Mesendoderm (in vitro differentiated cells): ENCODE results near the gene KDM3B.

Experiments used
- DNase-seq: peaks from one replicate; pipeline ENCODE4 v3.0.0; 2013
- H2AK5ac ChIP-seq: 2 replicates; pipeline ENCODE4 v1.6.1; 2013; ENCODE audit warnings: low read length, inconsistent platforms
- H2BK120ac ChIP-seq: 2 replicates; pipeline ENCODE4 v1.6.1; 2013; ENCODE audit warnings: low read depth, mild to moderate bottlenecking, low read length, moderate library complexity, mixed read lengths
- H2BK15ac ChIP-seq: replicated peaks from 2 replicates; pipeline ENCODE4 v1.6.1; 2013; ENCODE audit warnings: low read depth, mild to moderate bottlenecking, moderate library complexity
- H2BK5ac ChIP-seq: 2 replicates; pipeline ENCODE4 v1.6.1; 2013; ENCODE audit warnings: low read length, inconsistent platforms
- H3K18ac ChIP-seq: 2 replicates; pipeline ENCODE4 v1.6.1; 2013; ENCODE audit warnings: mild to moderate bottlenecking, low read length, mixed read lengths
- H3K23ac ChIP-seq: one replicate; pipeline ENCODE4 v1.6.1; 2013; ENCODE audit warnings: low read length
- H3K27ac ChIP-seq: 2 replicates; pipeline ENCODE4 v1.5.1; 2013; ENCODE audit warnings: low read depth, mild to moderate bottlenecking, inconsistent platforms, low read length, moderate library complexity
- H3K27me3 ChIP-seq: 2 replicates; pipeline ENCODE4 v1.6.1; 2013; ENCODE audit warnings: low read length, control low read depth, mild to moderate bottlenecking, inconsistent platforms; ENCODE audit not compliant: insufficient read depth, poor library complexity
- H3K36me3 ChIP-seq: 2 replicates; pipeline ENCODE4 v1.6.1; 2013; ENCODE audit warnings: low read length, inconsistent platforms; ENCODE audit not compliant: control insufficient read depth, insufficient read depth
- H3K4ac ChIP-seq: one replicate; pipeline ENCODE4 v1.6.1; 2013; ENCODE audit warnings: low read depth, mild to moderate bottlenecking, low read length, moderate library complexity
- H3K4me1 ChIP-seq: 2 replicates; pipeline ENCODE4 v1.6.1; 2013; ENCODE audit warnings: low read depth, low read length, inconsistent platforms; ENCODE audit not compliant: control insufficient read depth
- H3K4me2 ChIP-seq: 2 replicates; pipeline ENCODE4 v1.6.1; 2013; ENCODE audit warnings: low read length
- H3K4me3 ChIP-seq: 2 replicates; pipeline ENCODE4 v1.5.1; 2013; ENCODE audit warnings: mild to moderate bottlenecking, low read length
- H3K56ac ChIP-seq: one replicate; pipeline ENCODE4 v1.6.1; 2013; ENCODE audit warnings: low read length
- H3K79me1 ChIP-seq: 2 replicates; pipeline ENCODE4 v1.6.1; 2013; ENCODE audit warnings: low read length, inconsistent platforms
- H3K79me2 ChIP-seq: 2 replicates; pipeline ENCODE4 v1.6.1; 2013; ENCODE audit warnings: mild to moderate bottlenecking, low read length; ENCODE audit not compliant: control insufficient read depth, insufficient read depth
- H3K9ac ChIP-seq: 2 replicates; pipeline ENCODE4 v1.6.1; 2013; ENCODE audit warnings: low read length, inconsistent platforms
- H4K5ac ChIP-seq: one replicate; pipeline ENCODE4 v1.6.1; 2013; ENCODE audit warnings: low read length
- H4K8ac ChIP-seq: one replicate; pipeline ENCODE4 v1.6.1; 2013; ENCODE audit warnings: low read depth, mild to moderate bottlenecking, control low read depth, low read length, moderate library complexity
- WGBS: extraction: QIAGEN DNeasy Blood & Tissue Kit; methylation state at CpG from one replicate; pipeline ENCODE4 v1.1.7; 2013; ENCODE audit warnings: low lambda C conversion rate, missing lambda C conversion rate; ENCODE audit not compliant: insufficient coverage; ENCODE audit errors: extremely low coverage; 5-methylcytosine and 5-hydroxymethylcytosine counted together

KDM3B gene

DNA sequence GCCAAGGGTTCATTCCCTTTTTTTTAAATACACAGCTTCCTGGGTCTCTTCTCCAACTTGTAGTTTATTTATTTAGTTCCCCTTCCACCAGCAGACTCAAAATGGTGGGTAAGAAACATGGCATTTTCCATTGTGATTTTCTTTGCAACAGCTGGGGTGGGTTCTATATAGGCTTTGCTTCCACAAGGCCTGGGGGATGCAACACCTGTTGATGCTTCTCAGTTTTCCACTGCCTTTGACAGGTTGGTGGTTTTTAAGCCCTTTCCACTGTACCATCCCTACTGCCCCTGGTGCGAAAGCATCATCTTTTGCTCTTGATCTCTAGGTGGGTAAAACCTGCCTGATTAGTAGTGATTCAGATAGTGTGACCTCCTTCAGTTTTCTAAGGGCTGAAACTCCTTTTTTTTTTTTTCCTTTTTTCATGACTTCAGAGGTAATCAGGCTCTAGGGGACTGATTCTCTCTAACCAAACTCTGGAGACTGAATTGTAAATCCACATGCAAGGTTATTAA, 8.5 kb downstream of the KDM3B start:
- no peak overlapping the region for H3K27ac ChIP-seq
- DNase-seq: no peak
- no peak overlapping the region for H3K4me2 ChIP-seq
- peaks cover 7% of the 10 kb centered on the region for H3K79me1 ChIP-seq
- no peak overlapping the region for H3K9ac ChIP-seq
- no peaks in the 10 kb centered on the region for H3K36me3 ChIP-seq
- no peak overlapping the region for H2BK120ac ChIP-seq
- no peaks in the 10 kb centered on the region for H3K4me1 ChIP-seq
- H3K4me3 ChIP-seq: no peak overlapping the region
- no peak overlapping the region for H3K4ac ChIP-seq
- peaks cover 42% of the 10 kb centered on the region for H3K79me2 ChIP-seq
- H3K23ac ChIP-seq: no peak overlapping the region
- no peak overlapping the region for H4K8ac ChIP-seq
- no peak overlapping the region for H2BK5ac ChIP-seq
- no peak overlapping the region for H4K5ac ChIP-seq
- H3K27me3 ChIP-seq: no peaks in the 10 kb centered on the region
- no peak overlapping the region for H3K18ac ChIP-seq
- no peak overlapping the region for H2AK5ac ChIP-seq
- no peak overlapping the region for H3K56ac ChIP-seq
- no CpG with 5 or more reads among the region's 1 CpG for WGBS
- no peak overlapping the region for H2BK15ac ChIP-seq

DNA sequence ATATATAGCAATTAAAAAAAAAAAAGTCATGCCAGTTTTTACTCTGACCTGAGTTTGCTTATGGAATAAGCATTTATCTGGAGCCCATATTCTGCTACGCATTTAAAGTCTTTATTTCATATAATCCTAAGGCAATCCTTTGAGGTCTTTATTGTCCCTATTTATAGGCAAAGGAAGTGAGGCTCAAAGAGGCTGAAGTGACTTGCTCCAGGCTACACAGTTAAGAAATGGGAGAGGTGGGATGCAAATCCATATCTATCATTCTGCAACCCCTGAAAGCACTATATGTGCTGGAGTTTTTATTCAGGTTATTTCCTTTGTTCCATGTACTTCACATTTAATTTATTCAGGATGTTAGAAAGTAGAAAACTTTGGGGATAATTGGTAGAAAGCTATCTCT, 12.1 kb downstream of the KDM3B start:
- H3K4me1 ChIP-seq: no peaks in the 10 kb centered on the region
- no peak overlapping the region for H4K8ac ChIP-seq
- no CpG with 5 or more reads among the region's 1 CpG for WGBS
- H3K27me3 ChIP-seq: no peaks in the 10 kb centered on the region
- H3K79me1 ChIP-seq: peaks cover 16% of the 10 kb centered on the region
- H3K4ac ChIP-seq: no peak overlapping the region
- H2BK120ac ChIP-seq: no peak overlapping the region
- H3K4me2 ChIP-seq: no peak overlapping the region
- no peak overlapping the region for H3K9ac ChIP-seq
- H3K36me3 ChIP-seq: no peaks in the 10 kb centered on the region
- no peak overlapping the region for H3K4me3 ChIP-seq
- peaks cover 43% of the 10 kb centered on the region for H3K79me2 ChIP-seq
- no peak overlapping the region for H3K18ac ChIP-seq
- no peak overlapping the region for H3K23ac ChIP-seq
- H2BK5ac ChIP-seq: no peak overlapping the region
- no peak overlapping the region for H3K27ac ChIP-seq
- no peak overlapping the region for H2BK15ac ChIP-seq
- no peak overlapping the region for H3K56ac ChIP-seq
- DNase-seq: no peak
- no peak overlapping the region for H2AK5ac ChIP-seq
- H4K5ac ChIP-seq: no peak overlapping the region

DNA sequence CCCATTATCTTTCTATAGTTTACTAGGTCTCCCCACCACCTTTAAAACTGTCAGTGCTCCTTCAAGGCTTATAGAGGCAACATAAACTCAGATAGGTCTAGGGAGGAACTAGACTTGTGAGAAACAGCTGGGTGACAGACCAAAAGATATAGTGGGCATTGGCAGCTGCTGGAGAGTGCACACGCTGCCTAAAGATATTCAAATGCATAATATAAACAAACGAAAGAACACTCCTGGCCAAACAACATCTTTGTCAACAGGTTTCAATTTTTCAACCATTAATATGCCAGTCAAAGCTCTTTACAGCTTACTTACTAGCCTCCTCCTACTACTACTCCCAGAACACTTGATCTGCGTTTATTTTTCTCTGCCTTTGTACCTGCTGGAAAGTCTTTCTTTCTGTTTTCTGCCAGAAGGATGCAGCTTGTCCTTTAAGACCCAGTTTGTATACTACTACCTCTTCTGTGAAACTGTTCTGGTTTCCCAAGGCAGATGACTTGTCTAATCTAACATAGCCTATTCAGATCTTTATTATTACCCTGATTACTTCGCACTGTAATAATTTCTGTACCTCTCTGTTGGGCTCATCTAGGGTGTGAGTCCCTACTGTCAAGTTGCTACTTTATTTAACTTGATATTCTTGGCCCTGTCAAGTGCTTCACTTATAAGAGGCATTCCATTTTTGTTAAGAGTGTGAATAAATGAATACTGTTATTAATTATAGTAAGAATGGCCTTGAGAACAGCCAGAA, 14.3 kb downstream of the KDM3B start:
- DNase-seq: no peak
- no peak overlapping the region for H3K23ac ChIP-seq
- whole genome bisulfite sequencing: no CpG with 5 or more reads among the region's 4 CpGs

DNA sequence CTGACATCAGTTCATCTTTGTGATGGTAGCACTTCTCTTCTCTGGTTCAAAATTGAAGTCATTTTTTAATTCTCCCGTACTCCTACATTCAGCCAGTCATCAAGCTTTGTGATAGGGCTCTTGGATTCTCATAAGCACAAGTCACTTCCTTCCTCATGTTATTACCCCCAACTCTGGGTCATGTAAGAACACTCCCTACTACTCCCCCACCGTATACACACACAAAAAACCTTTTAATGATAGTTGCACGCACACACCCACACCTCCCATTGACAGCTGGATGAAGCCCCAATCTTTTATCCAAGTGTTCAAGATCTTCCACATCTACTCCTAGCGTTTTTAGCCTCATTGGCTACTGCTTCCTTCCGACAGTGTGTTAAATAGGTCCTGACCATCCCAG, 16.8 kb downstream of the KDM3B start:
- H2AK5ac ChIP-seq: no peak overlapping the region
- no peak overlapping the region for H3K4me3 ChIP-seq
- no peak for DNase-seq
- H3K27me3 ChIP-seq: no peaks in the 10 kb centered on the region
- H2BK15ac ChIP-seq: no peak overlapping the region
- peaks cover 16% of the 10 kb centered on the region for H3K79me1 ChIP-seq
- H3K27ac ChIP-seq: no peak overlapping the region
- H2BK5ac ChIP-seq: no peak overlapping the region
- 100% methylated on average over 2 of the region's 5 CpGs for WGBS
- no peaks in the 10 kb centered on the region for H3K4me1 ChIP-seq
- no peak overlapping the region for H3K9ac ChIP-seq
- no peaks in the 10 kb centered on the region for H3K36me3 ChIP-seq
- no peak overlapping the region for H3K4me2 ChIP-seq
- no peak overlapping the region for H3K56ac ChIP-seq
- no peak overlapping the region for H4K5ac ChIP-seq
- no peak overlapping the region for H3K18ac ChIP-seq
- H3K4ac ChIP-seq: no peak overlapping the region
- no peak overlapping the region for H4K8ac ChIP-seq
- H3K23ac ChIP-seq: no peak overlapping the region
- H2BK120ac ChIP-seq: no peak overlapping the region
- H3K79me2 ChIP-seq: peaks cover 31% of the 10 kb centered on the region

More for the DNA sequence above, 14.3 kb downstream of the KDM3B start:
- Histone ChIP-seq H4K8ac (no peak overlapping the region), H3K4me2 (no peak overlapping the region), H3K27ac (no peak overlapping the region), H3K79me1 (peaks cover 16% of the 10 kb centered on the region), H3K4me3 (no peak overlapping the region), H3K36me3 (no peaks in the 10 kb centered on the region), H2AK5ac (no peak overlapping the region), H3K18ac (no peak overlapping the region), H3K4ac (no peak overlapping the region), H2BK5ac (no peak overlapping the region), H2BK120ac (no peak overlapping the region), H3K4me1 (no peaks in the 10 kb centered on the region), H4K5ac (no peak overlapping the region), H3K27me3 (no peaks in the 10 kb centered on the region), H2BK15ac (no peak overlapping the region), H3K79me2 (peaks cover 35% of the 10 kb centered on the region), H3K56ac (no peak overlapping the region), H3K9ac (no peak overlapping the region)

DNA sequence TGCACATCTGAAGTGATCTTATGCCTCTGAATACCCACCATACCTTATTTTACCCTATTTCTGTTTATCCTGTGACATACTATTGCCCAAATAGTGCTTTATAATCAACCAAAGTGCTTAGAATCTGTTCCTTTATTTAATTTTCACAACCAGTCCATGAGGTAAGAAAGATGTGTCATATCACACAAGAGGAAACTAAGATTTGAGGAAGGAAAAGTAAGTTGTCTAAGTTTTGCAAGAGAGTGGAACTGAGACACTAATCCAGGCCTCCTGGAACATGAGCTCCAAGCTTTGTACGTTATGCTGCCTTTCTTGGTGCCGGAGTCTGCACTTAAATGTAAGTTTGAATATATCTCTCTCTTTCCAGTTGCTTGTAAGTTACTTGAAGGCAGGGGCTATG, 17.2 kb downstream of the KDM3B start:
- no peak for DNase-seq
- no peak overlapping the region for H3K9ac ChIP-seq
- no CpG with 5 or more reads among the region's 2 CpGs for WGBS
- H3K4me3 ChIP-seq: no peak overlapping the region
- no peak overlapping the region for H3K4ac ChIP-seq
- no peak overlapping the region for H3K23ac ChIP-seq
- no peak overlapping the region for H2BK15ac ChIP-seq
- no peak overlapping the region for H4K5ac ChIP-seq
- H3K4me2 ChIP-seq: no peak overlapping the region
- H3K79me1 ChIP-seq: peaks cover 15% of the 10 kb centered on the region
- no peaks in the 10 kb centered on the region for H3K36me3 ChIP-seq
- no peak overlapping the region for H3K18ac ChIP-seq
- no peak overlapping the region for H2BK120ac ChIP-seq
- peaks cover 29% of the 10 kb centered on the region for H3K79me2 ChIP-seq
- H3K56ac ChIP-seq: no peak overlapping the region
- no peaks in the 10 kb centered on the region for H3K4me1 ChIP-seq
- H2AK5ac ChIP-seq: no peak overlapping the region
- no peaks in the 10 kb centered on the region for H3K27me3 ChIP-seq
- no peak overlapping the region for H3K27ac ChIP-seq
- H2BK5ac ChIP-seq: no peak overlapping the region
- H4K8ac ChIP-seq: no peak overlapping the region

DNA sequence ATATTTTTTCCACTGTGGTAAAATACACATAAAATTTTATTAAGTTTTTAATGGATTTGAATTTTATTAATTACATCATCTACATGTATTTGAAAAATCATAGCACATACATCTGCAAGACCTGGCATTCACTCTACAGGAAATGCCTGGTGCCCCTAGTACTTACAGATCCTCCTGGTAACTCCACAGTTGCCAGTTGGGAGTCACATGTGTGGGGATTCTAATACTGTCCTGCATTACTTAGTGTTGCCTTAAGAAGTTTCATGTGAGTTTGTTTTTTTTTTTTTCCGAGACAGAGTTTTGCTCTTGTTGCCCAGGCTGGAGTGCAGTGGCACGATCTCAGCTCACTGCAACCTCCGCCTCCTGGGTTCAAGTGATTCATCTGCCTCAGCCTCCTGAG, 18.1 kb downstream of the KDM3B start:
- no peak overlapping the region for H2BK120ac ChIP-seq
- H3K4me2 ChIP-seq: no peak overlapping the region
- no CpG with 5 or more reads among the region's 3 CpGs for WGBS
- H3K79me2 ChIP-seq: peaks cover 29% of the 10 kb centered on the region
- H3K36me3 ChIP-seq: no peaks in the 10 kb centered on the region
- H4K5ac ChIP-seq: no peak overlapping the region
- peaks cover 15% of the 10 kb centered on the region for H3K79me1 ChIP-seq
- H3K4me3 ChIP-seq: no peak overlapping the region
- no peak overlapping the region for H2AK5ac ChIP-seq
- H3K27ac ChIP-seq: no peak overlapping the region
- H3K18ac ChIP-seq: no peak overlapping the region
- H3K4ac ChIP-seq: no peak overlapping the region
- H2BK15ac ChIP-seq: no peak overlapping the region
- no peaks in the 10 kb centered on the region for H3K4me1 ChIP-seq
- DNase-seq: no peak
- no peak overlapping the region for H3K23ac ChIP-seq
- no peak overlapping the region for H4K8ac ChIP-seq
- no peaks in the 10 kb centered on the region for H3K27me3 ChIP-seq
- H3K9ac ChIP-seq: no peak overlapping the region
- H2BK5ac ChIP-seq: no peak overlapping the region
- H3K56ac ChIP-seq: no peak overlapping the region
